Putamen (tissue), 1 donor: ENCODE measurements around the gene PEX14.

Source experiments
- DNase-seq: peaks from one replicate; pipeline ENCODE4 v3.0.0-alpha.2; 2016; ENCODE audit warnings: low spot score

The PEX14 gene

DNA sequence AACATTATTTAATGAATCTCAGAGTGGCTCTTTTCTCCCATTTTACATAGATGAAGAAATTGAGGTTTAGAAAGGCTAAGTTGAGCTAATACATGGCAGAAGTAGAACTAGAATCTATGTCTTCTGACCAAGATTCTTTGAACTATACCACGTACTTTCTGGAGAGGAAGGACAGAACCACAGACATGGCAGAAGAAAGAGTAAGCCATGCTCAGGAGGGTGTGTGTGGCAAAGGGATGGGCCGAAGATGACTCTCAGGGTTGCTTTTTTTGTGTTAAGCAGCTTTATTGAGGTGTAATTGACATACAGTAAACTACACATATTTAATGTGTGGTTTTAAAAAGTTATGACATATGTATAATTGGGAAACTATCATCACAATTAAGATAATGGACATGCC lies 69.5 kb downstream of the PEX14 start:
- no peak for DNase-seq

- no peak for DNase-seq
These were observed 72.1 kb downstream of the PEX14 start for GRCh38 chr1:10546896-10547295.

DNA sequence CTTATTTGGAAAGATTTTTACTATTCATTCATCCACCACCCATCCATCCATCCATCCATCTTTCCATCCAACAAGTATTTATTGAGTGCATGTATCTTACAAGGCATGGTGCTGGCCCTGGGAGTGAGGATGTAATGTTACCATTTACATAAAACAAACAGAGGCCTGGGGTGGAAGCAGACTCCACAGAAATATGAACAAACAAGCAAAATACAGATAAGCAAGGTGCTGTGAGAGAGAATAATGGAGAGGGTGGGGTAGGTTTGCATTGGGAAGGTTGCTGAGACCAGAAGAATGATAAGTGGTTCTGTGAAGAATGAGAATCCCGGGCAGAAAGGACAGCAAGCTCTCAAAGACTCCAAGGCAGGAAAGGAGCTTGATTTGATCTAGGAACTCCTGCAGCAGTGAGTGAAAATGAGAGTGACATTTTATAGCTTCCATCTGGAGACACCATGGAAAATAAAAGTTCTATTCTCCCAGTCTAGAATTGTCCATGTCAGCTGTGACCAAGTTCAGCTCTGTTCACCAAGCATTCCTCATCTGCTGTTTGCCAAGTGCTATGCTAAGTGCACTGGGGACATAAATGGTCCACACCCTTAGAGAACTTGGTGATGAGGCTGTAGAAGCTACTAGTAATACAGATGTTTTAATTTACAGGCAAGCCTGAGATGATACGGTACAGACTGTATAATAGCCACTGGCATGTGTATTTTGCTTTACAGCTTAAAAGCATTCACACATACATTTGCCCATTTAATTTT lies 75.3 kb downstream of the PEX14 start:
- no peak for DNase-seq

- no peak for DNase-seq
These were observed 78.4 kb downstream of the PEX14 start for GRCh38 chr1:10553118-10553517.

- DNase-seq, result no peak
These were observed 81.1 kb downstream of the PEX14 start for GRCh38 chr1:10555635-10556429.

GRCh38 chr1:10556430-10557005 lies 81.8 kb downstream of the PEX14 start:
- DNase-seq, result no peak

DNA sequence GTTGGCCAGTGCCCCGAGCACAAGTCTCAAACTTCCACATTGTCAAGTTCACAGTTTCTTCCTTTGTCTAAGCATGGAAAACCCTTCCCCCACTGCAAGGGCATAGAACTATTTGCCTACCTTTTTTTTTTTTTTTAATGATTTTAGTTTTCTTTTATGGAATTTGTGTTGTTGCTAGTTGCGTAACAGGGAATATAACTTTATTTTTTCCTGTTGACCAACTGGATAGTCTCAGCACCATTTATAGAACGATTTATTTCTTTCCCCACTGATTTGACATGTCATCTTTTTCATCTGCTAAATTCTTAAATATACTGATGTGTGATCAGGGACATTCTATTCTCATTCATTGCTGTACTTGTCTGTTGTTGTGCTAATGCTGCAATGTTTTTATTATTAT lies 83.0 kb downstream of the PEX14 start:
- DNase-seq, result no peak

GRCh38 chr1:10559386-10559785 lies 84.6 kb downstream of the PEX14 start:
- DNase-seq, result no peak

DNA sequence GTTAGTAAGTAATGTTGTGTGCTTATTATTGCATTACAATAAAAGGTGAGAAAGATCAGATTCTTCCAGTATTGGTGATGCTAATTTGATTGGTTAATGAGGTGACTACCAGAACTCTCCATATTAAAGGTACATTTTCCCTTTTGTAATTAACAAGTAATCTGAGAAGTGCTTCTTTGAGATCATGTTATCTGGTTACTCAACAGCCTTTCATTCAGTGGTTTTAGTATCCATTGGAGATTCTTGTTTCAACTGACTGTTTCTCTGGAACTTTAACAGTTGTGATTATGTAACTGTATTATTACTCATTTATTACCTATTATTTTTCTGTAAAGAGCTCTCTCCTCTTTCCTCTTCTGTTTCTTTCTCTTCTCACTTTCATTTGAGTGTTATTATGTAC lies 86.7 kb downstream of the PEX14 start:
- DNase-seq, result no peak

GRCh38 chr1:10561955-10562354 lies 87.2 kb downstream of the PEX14 start:
- DNase-seq, result no peak

DNA sequence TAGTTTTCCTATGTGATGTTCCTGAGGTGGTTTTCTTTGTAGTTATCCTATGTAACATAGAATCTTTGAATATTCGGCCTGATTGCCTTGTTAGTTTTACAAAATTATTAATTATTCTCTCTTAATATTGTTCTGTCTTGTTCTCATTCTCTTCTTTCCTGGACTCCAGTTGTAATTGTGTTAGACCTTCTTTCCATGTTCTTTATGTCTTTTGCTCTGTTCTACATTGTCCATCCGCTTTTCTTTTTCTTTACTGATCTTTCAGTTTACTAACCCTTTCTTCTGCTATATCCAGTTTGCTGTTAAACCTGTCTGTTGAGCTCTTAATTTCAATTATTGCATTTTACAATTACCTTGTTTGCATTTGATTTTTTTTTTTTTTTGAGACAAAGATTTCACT lies 89.3 kb downstream of the PEX14 start:
- DNase-seq, result no peak

- no peak for DNase-seq
These were observed 94.8 kb downstream of the PEX14 start for GRCh38 chr1:10569531-10569930.

DNA sequence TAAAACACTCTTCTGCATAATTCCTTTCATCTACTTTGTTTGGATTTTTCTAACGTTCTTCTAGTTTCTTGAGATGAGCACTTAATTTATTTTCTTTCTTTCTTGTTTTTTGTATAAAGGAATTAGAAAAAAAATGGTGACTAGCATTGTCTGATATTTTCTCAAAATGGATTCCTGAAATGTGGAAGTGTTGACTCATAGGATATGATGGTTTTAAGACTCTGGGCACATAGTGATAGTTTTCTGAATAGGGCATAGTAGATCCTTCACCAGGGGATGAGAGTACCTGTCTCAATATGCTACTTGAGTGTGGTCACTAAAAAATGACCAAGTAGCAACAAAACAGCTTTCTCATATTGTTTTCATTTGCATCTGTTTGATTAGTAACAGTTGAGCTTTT lies 100.9 kb downstream of the PEX14 start:
- DNase-seq, result no peak

- DNase-seq, result no peak
These were observed 103.3 kb downstream of the PEX14 start for GRCh38 chr1:10578070-10578469.

- no peak for DNase-seq
These were observed 108.9 kb downstream of the PEX14 start for GRCh38 chr1:10583641-10584040.

- DNase-seq, result no peak
These were observed 110.5 kb downstream of the PEX14 start for GRCh38 chr1:10585242-10585641.

GRCh38 chr1:10586125-10586524 lies 111.4 kb downstream of the PEX14 start:
- no peak for DNase-seq

GRCh38 chr1:10588640-10589039 lies 113.9 kb downstream of the PEX14 start:
- DNase-seq, result no peak

DNA sequence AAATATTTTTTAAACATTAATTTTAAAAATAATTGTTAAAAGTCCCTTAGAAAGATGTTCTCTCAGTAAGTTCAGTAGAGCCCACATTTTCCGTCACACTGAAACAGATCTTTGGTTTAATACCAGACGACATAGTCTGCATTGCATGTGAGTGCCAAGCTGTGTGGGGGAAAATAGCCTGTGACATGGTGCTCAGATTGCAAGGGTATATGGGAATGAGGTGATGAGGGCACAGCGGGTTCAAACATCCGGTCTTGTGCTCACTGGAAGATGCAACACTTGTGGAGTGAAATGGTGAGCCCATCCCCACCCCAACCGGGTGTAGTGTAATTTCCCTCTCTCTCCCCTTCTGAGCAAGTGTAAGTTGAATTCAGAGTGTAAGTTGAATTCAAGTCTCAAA lies 114.3 kb downstream of the PEX14 start:
- no peak for DNase-seq

DNA sequence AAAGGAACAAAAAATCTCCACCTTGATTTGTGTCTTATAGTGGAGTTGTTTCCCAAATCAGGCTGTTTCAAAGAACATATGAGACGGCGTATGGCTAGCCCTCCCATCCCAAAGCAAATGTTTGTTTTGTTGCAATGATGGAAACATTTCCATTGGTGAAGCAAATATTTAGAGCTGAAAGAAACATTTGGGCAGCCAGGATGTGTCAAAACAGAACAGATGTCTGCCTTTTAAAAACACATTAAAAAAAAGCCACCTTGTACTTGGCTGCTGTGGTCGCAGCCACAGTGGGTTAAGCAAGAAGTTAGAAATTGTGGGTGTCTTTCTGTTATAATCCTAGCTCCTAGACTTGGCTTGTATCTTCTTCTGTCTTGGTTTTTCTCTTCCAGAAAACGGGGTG lies 116.3 kb downstream of the PEX14 start:
- no peak for DNase-seq

GRCh38 chr1:10592373-10592772 lies 117.6 kb downstream of the PEX14 start:
- no peak for DNase-seq

GRCh38 chr1:10593750-10594149 lies 119.0 kb downstream of the PEX14 start:
- DNase-seq, result no peak

DNA sequence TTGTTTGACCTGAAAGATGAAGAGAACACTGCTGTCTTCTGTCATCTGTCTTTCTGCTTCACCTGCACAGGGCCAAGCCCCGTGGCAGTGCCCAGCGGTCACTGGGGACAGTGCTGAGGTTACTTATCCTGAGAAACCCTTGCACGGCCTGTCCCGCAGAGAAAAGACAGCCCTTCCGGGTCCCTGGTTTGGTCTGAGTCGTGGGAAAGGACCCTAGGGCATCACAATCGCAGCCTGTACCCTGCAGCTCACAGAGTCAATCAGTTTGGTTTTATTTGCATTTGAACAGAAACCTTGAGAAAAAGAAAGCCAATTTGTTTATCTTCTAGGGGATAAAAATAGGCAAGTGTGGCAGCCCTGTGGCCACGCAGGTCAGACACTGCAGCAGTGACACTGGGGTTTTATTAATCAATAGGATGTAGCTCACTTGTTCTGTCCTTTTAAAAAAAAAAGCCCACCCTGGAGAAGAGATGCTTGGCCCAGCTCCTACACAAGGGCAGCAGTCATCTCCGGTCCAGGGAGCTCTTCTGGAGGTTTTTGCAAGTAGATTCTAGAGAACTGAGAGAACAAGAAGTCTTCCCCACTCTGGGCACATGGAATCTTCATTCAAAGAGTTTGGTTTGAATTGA lies 120.0 kb downstream of the PEX14 start:
- DNase-seq, result no peak
